ENCODE results near the gene HTR5A. TPM values are rescaled to one million over a fixed set of nuclear protein-coding genes. Genes with fewer than 3 reads are reported as not detected.

Gene HTR5A
- total and polyA plus RNA-seq, 10 of the 15 experiments (the other 5 are each of a cell fraction or from before 2014, with no cell fraction given), result not detected

DNA sequence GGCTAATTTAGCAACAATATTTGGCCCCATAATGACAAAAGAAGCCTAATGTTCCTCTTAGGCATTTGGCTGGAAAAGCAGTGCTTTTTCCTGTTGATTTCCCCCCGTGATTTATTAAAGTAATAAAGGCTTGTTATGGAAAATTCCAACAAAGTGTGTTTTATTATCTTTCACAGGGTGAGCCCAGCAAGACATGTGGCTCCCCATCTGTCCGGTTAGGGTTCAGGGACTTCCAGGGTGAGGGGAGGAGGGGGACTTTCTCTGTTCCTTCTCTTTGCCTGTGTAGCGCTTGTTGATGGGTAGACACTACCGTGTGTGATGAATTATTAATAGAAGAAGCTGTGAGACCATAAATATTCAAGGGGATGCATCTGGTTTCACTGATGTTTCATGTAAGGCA is 39.0 kb downstream of the HTR5A start:
- Histone ChIP-seq H3K4me2 (ENCODE audit: control insufficient read depth, insufficient read depth) (no peak overlapping the region), H3K36me3 (ENCODE audit: control insufficient read depth in 2 of 2, insufficient read depth in 2 of 2, low read length in 1 of 2) (no peaks in the 10 kb centered on the region), H2AFZ (ENCODE audit: control insufficient read depth, low read depth, low read length) (no peak overlapping the region), H3K4me1 (ENCODE audit: control insufficient read depth, insufficient read depth, low read length) (no peaks in the 10 kb centered on the region), H3K4me3 (no peak overlapping the region), H3K79me2 (ENCODE audit: control insufficient read depth, insufficient read depth, low read length) (no peaks in the 10 kb centered on the region), H4K20me1 (ENCODE audit: control insufficient read depth, insufficient read depth) (no peaks in the 10 kb centered on the region), H3K27me3 (replicated peaks in 1 of 2; ENCODE audit: control insufficient read depth in 2 of 2, insufficient read depth in 2 of 2, low read length in 1 of 2) (no peaks in the 10 kb centered on the region; a peak in 1 of 4 replicates), H3K9me3 (replicated peaks; ENCODE audit: control insufficient read depth, insufficient read depth, low read length) (no peaks in the 10 kb centered on the region), H3K27ac (ENCODE audit: control insufficient read depth, insufficient read depth) (no peak overlapping the region), H3K9ac (ENCODE audit: control insufficient read depth, insufficient read depth, low read length) (no peak overlapping the region)
- FAIRE-seq (no peak), ATAC-seq (no peak), DNase-seq (ENCODE audit: low read depth, low spot score) (no peak)
- 7% methylated on average over 4 of the region's 4 CpGs for WGBS (ENCODE audit: insufficient coverage, insufficient replicate concordance, low lambda C conversion rate, missing lambda C conversion rate)
- CTCF ChIA-PET, result no interaction called here
- POLR2A ChIA-PET, result no interaction called here
- intact Hi-C loops (cut with micrococcal nuclease; ENCODE audit: unreplicated experiment), result no loop called here
- in situ Hi-C loops (cut with MboI), result no loop called here
- SMC1A ChIA-PET (ENCODE audit: uncharacterized antibody, unreplicated experiment), result no interaction called here
- no TSS peak for BruUV-seq (replicated peaks)
- RAD21 ChIA-PET (ENCODE audit: unreplicated experiment), result no interaction called here
- TF ChIP-seq NR2C1 (IDR thresholded peaks at IDR 0.05), result no peak
- no peak for TF ChIP-seq MXI1 (IDR thresholded peaks at IDR 0.05; ENCODE audit: low read depth, low read length)
- TF ChIP-seq MYC (IDR thresholded peaks at IDR 0.05; ENCODE audit: insufficient read depth, insufficient read length, insufficient replicate concordance, low read length, severe bottlenecking), result no peak
- no peak for TF ChIP-seq NFYA (IDR thresholded peaks at IDR 0.05; ENCODE audit: borderline replicate concordance, low read depth, low read length)
- TF ChIP-seq EZH2 (IDR thresholded peaks at IDR 0.05; ENCODE audit: borderline replicate concordance, control insufficient read depth, low read depth, low read length), result no peak
- no peak for TF ChIP-seq ZNF622 (IDR thresholded peaks at IDR 0.05)
- no peak for TF ChIP-seq MEF2A (IDR thresholded peaks at IDR 0.05; ENCODE audit: insufficient read depth, low read depth, low read length)
- no peak for TF ChIP-seq SIN3A (IDR thresholded peaks at IDR 0.05; ENCODE audit: low read depth, low read length)
- TF ChIP-seq, protein P1, sequence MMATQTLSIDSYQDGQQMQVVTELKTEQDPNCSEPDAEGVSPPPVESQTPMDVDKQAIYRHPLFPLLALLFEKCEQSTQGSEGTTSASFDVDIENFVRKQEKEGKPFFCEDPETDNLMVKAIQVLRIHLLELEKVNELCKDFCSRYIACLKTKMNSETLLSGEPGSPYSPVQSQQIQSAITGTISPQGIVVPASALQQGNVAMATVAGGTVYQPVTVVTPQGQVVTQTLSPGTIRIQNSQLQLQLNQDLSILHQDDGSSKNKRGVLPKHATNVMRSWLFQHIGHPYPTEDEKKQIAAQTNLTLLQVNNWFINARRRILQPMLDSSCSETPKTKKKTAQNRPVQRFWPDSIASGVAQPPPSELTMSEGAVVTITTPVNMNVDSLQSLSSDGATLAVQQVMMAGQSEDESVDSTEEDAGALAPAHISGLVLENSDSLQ (IDR thresholded peaks at IDR 0.05), result no peak
- TF ChIP-seq, protein P2, sequence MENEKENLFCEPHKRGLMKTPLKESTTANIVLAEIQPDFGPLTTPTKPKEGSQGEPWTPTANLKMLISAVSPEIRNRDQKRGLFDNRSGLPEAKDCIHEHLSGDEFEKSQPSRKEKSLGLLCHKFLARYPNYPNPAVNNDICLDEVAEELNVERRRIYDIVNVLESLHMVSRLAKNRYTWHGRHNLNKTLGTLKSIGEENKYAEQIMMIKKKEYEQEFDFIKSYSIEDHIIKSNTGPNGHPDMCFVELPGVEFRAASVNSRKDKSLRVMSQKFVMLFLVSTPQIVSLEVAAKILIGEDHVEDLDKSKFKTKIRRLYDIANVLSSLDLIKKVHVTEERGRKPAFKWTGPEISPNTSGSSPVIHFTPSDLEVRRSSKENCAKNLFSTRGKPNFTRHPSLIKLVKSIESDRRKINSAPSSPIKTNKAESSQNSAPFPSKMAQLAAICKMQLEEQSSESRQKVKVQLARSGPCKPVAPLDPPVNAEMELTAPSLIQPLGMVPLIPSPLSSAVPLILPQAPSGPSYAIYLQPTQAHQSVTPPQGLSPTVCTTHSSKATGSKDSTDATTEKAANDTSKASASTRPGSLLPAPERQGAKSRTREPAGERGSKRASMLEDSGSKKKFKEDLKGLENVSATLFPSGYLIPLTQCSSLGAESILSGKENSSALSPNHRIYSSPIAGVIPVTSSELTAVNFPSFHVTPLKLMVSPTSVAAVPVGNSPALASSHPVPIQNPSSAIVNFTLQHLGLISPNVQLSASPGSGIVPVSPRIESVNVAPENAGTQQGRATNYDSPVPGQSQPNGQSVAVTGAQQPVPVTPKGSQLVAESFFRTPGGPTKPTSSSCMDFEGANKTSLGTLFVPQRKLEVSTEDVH (IDR thresholded peaks at IDR 0.05; ENCODE audit: low read depth, partially characterized antibody), result no peak
- no peak for TF ChIP-seq CREM (IDR thresholded peaks at IDR 0.05; ENCODE audit: low read depth)
- TF ChIP-seq, protein P3, sequence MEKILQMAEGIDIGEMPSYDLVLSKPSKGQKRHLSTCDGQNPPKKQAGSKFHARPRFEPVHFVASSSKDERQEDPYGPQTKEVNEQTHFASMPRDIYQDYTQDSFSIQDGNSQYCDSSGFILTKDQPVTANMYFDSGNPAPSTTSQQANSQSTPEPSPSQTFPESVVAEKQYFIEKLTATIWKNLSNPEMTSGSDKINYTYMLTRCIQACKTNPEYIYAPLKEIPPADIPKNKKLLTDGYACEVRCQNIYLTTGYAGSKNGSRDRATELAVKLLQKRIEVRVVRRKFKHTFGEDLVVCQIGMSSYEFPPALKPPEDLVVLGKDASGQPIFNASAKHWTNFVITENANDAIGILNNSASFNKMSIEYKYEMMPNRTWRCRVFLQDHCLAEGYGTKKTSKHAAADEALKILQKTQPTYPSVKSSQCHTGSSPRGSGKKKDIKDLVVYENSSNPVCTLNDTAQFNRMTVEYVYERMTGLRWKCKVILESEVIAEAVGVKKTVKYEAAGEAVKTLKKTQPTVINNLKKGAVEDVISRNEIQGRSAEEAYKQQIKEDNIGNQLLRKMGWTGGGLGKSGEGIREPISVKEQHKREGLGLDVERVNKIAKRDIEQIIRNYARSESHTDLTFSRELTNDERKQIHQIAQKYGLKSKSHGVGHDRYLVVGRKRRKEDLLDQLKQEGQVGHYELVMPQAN (conservative IDR thresholded peaks at IDR 0.05), result no peak
- TF ChIP-seq, protein P4, sequence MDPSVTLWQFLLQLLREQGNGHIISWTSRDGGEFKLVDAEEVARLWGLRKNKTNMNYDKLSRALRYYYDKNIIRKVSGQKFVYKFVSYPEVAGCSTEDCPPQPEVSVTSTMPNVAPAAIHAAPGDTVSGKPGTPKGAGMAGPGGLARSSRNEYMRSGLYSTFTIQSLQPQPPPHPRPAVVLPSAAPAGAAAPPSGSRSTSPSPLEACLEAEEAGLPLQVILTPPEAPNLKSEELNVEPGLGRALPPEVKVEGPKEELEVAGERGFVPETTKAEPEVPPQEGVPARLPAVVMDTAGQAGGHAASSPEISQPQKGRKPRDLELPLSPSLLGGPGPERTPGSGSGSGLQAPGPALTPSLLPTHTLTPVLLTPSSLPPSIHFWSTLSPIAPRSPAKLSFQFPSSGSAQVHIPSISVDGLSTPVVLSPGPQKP (IDR thresholded peaks at IDR 0.05; ENCODE audit: low read depth, low read length), result no peak
- TF ChIP-seq IRF4 (IDR thresholded peaks at IDR 0.05; ENCODE audit: low read depth, low read length), result no peak
- no peak for TF ChIP-seq SRF (IDR thresholded peaks at IDR 0.05; ENCODE audit: low read depth in 2 of 2, low read length in 2 of 2)
- TF ChIP-seq CBX3 (IDR thresholded peaks at IDR 0.05; ENCODE audit: borderline replicate concordance, low read depth), result no peak
- no peak for TF ChIP-seq POLR2AphosphoS5 (IDR thresholded peaks at IDR 0.05; ENCODE audit: low read length)
- TF ChIP-seq FOXK2 (IDR thresholded peaks at IDR 0.05), result no peak

Data from GM12878 (cell line).